Large intestine (tissue), 3 donors: ENCODE data around the gene ASF1B. TPM values are rescaled to one million over a fixed set of nuclear protein-coding genes. Genes with fewer than 3 reads are reported as not detected.
A peak's percentile ranks its signal among the peaks of the same experiment; 100 is the strongest.

Experiments
- DNase-seq, 2 donors: peaks; one replicate each; pipeline versions ENCODE4 v3.0.0 to v3.0.0-alpha.2; 2013
- H3K27ac ChIP-seq: one replicate; pipeline ENCODE4 v1.5.1; 2013; ENCODE audit warnings: low read length
- H3K27me3 ChIP-seq: 2 replicates; pipeline ENCODE4 v1.6.1; 2013; ENCODE audit warnings: low read length; ENCODE audit not compliant: control insufficient read depth, insufficient read depth
- H3K36me3 ChIP-seq: 2 replicates; pipeline ENCODE4 v1.6.1; 2013; ENCODE audit warnings: low read length; ENCODE audit not compliant: control insufficient read depth, insufficient read depth
- H3K4me1 ChIP-seq: one replicate; pipeline ENCODE4 v1.6.1; 2013; ENCODE audit warnings: low read length; ENCODE audit not compliant: control insufficient read depth, insufficient read depth
- H3K4me3 ChIP-seq: one replicate; pipeline ENCODE4 v1.5.1; 2013; ENCODE audit warnings: low read length
- H3K9me3 ChIP-seq: one replicate; pipeline ENCODE4 v1.6.1; 2013; ENCODE audit warnings: mild to moderate bottlenecking, low read depth, low read length, moderate library complexity; ENCODE audit not compliant: control insufficient read depth
- WGBS: methylation state at CpG from one replicate; pipeline ENCODE4 v1.1.5; 2013; ENCODE audit warnings: low lambda C conversion rate; ENCODE audit not compliant: insufficient coverage; 5-methylcytosine and 5-hydroxymethylcytosine counted together
- polyA plus RNA-seq: library from polyadenylated mRNA; unstranded; fragments of 120-200 nt; gene quantifications from one replicate; pipeline ENCODE4 v1.2.1, GENCODE V29; 2013

ASF1B gene
- polyA plus RNA-seq, 1 donor, result 13.1 TPM

DNA sequence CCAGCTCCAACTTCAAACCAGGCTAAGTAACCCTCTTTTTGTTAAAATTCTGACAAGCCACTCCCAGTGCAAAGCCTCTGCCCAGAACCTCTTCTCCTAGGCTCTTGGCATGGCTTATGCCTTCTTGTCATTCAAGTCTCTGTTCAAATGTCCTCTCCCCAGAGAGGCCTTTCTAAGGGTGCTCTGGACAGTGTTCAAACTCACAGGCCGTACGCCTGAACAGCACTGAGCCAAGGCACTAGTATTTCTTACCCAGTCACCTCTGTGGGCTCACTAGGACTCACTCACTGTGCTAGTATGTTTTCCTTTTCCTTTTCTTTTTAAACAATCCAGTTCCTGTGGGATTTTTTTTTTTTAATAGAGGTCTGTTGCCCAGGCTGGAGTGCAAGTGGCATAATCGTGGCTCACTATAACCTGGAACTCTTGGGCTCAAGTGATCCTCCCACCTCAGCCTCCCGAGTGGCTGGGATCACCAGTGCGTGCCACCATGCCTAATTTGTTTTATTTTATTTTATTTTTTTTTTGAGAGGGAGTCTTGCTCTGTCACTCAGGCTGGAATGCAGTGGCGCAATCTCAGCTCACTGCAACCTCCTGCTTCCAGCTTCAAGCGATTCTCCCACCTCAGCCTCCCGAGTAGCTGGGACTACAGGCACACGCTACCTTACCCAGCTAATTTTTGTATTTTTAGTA lies 2.3 kb upstream of the ASF1B start:
- no peak overlapping the region for H3K27ac ChIP-seq
- 100% methylated on average over 1 of the region's 9 CpGs for WGBS
- H3K4me3 ChIP-seq, result no peak overlapping the region

GRCh38 chr19:14135985-14136508 lies 342 bp downstream of the ASF1B start:
- WGBS, result no CpG with 5 or more reads among the region's 38 CpGs
- H3K27ac ChIP-seq, result no peak overlapping the region
- peak overlapping the region; percentile 69 for H3K4me3 ChIP-seq
- peaks cover 10% of the 10 kb centered on the region for H3K4me1 ChIP-seq
- DNase-seq, result no peak
- H3K9me3 ChIP-seq, result no peaks in the 10 kb centered on the region
- H3K27me3 ChIP-seq, result no peaks in the 10 kb centered on the region
- no peaks in the 10 kb centered on the region for H3K36me3 ChIP-seq

More for the DNA sequence above, 2.3 kb upstream of the ASF1B start:
- H3K4me1 ChIP-seq, result peaks cover 10% of the 10 kb centered on the region
- no peak for DNase-seq
- H3K27me3 ChIP-seq, result no peaks in the 10 kb centered on the region
- no peaks in the 10 kb centered on the region for H3K9me3 ChIP-seq
- no peaks in the 10 kb centered on the region for H3K36me3 ChIP-seq

DNA sequence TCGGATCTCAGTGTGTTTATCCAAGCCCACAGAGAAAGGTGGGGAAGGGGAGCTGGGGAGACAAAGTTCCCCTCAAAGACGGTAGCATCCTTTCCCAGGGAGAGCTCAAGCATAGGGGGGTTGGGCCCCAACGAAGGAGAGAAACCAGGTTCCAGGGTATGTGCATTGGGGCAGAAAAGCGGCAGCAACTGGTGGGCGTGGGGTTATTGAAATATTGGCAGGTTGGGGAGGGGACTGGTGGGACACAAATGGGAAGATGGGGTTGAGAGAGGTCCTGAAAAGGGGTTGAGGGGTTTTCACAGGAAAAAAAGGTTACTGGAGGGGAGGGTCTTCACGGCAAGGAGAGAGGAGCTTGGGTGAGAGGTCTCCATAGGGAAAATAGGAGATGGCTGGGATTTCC lies 1.0 kb downstream of the ASF1B start:
- no peaks in the 10 kb centered on the region for H3K36me3 ChIP-seq
- peaks cover 10% of the 10 kb centered on the region for H3K4me1 ChIP-seq
- DNase-seq, result no peak
- H3K9me3 ChIP-seq, result no peaks in the 10 kb centered on the region
- H3K27me3 ChIP-seq, result no peaks in the 10 kb centered on the region
- peak overlapping the region; percentile 69 for H3K4me3 ChIP-seq
- 40% methylated on average over 2 of the region's 6 CpGs for WGBS
- H3K27ac ChIP-seq, result no peak overlapping the region

- no peak overlapping the region for H3K4me3 ChIP-seq
- H3K27me3 ChIP-seq, result no peaks in the 10 kb centered on the region
- WGBS, result no CpG with 5 or more reads among the region's 4 CpGs
- H3K27ac ChIP-seq, result no peak overlapping the region
- H3K9me3 ChIP-seq, result no peaks in the 10 kb centered on the region
- H3K4me1 ChIP-seq, result no peaks in the 10 kb centered on the region
- peaks cover 2% of the 10 kb centered on the region for H3K36me3 ChIP-seq
- no peak for DNase-seq
These were observed 8.4 kb downstream of the ASF1B start for GRCh38 chr19:14127929-14128509.

DNA sequence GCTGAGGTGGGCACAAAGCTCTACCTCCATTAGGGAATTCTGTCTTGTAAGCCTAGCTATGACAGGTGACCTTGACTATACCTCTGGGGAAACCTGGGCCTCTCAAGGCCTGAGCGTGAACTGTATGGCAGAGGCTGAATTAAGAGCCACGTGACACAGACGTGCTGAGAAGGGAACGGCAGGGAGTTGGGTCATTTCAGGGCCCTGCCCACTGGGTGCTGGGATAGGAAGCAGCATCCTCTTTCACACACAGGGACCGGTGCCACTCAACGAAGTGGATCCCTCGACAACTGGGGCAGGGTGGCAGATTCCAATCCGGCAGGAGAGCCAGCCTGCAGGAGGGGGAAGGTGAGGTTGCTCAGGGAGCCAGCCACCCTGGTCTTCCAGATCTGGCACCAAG lies 9.2 kb downstream of the ASF1B start:
- H3K4me1 ChIP-seq, result no peaks in the 10 kb centered on the region
- peak; percentile 44 to 67 for DNase-seq
- H3K9me3 ChIP-seq, result no peaks in the 10 kb centered on the region
- no peak overlapping the region for H3K4me3 ChIP-seq
- H3K36me3 ChIP-seq, result peaks cover 2% of the 10 kb centered on the region
- H3K27me3 ChIP-seq, result no peaks in the 10 kb centered on the region
- H3K27ac ChIP-seq, result no peak overlapping the region
- WGBS, result 65% methylated on average over 2 of the region's 8 CpGs

- Histone ChIP-seq H3K27ac (no peak overlapping the region), H3K4me3 (no peak overlapping the region), H3K9me3 (no peaks in the 10 kb centered on the region), H3K27me3 (no peaks in the 10 kb centered on the region), H3K36me3 (peaks cover 2% of the 10 kb centered on the region), H3K4me1 (peaks cover 17% of the 10 kb centered on the region)
- no CpG with 5 or more reads among the region's 6 CpGs for WGBS
- DNase-seq, result no peak
These were observed 13.5 kb downstream of the ASF1B start for GRCh38 chr19:14122924-14123323.

DNA sequence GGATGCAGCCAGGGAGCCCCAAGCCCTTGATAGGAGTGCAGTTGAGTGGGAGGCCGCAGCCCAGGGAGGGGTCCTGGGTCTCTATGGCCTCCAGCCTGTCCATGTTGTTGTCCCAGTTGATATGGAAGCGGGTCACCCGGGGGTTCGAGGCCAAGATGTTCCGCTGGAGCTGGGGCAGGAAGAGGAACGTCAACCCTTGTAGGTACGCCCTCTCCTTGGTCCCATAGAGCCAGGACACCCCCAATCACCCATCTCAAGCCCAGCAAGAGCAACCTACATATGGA lies 15.9 kb downstream of the ASF1B start:
- no peak overlapping the region for H3K27ac ChIP-seq
- no peak for DNase-seq
- peaks cover 2% of the 10 kb centered on the region for H3K36me3 ChIP-seq
- H3K9me3 ChIP-seq, result no peaks in the 10 kb centered on the region
- no peak overlapping the region for H3K4me3 ChIP-seq
- H3K27me3 ChIP-seq, result no peaks in the 10 kb centered on the region
- H3K4me1 ChIP-seq, result peaks cover 17% of the 10 kb centered on the region
- 100% methylated on average over 2 of the region's 7 CpGs for WGBS

DNA sequence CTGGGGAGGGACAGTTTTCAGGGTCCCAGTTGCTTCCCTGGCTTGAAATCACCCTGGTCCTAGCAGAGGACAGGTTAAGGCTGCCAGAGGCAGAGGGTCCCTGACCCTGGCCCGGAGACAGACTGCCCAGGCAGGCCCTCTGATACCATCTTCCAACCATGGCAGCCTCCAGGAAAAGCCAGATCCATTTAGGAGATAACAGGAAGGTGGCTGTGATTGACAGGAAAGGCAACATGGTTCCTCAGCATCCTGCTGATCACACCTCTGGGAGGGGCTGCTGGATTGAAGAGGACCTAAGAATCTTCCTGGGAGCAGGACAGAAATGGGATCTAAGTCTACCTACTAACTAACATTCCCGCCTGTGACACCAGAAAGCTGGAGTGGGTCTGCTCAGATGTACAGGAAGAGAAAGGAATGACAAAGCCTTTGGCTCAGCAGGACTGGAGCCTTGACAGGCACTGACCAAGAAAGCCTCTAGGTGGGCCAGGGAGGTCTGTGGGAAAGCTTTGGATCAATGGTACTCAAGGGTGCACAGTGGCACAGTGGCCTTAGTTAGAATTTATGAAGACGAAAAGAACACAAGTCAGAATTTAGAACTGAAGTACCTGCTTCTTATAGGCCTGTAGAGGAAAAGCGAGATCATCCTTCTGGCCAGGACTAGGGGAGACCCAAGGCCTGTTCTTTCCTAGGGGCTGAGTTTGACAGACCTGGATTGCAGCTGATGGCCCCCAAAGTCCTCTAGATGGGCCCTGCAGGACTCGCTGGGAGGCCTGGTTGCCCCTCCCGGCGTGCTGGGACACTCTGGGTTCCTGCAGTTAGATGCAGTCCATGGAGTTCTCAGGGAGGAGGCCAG lies 16.5 kb downstream of the ASF1B start:
- H3K36me3 ChIP-seq, result peaks cover 2% of the 10 kb centered on the region
- DNase-seq, result no peak
- peak overlapping the region; percentile 98 for H3K27ac ChIP-seq
- no peak overlapping the region for H3K4me3 ChIP-seq
- H3K9me3 ChIP-seq, result no peaks in the 10 kb centered on the region
- WGBS, result no CpG with 5 or more reads among the region's 7 CpGs
- no peaks in the 10 kb centered on the region for H3K27me3 ChIP-seq
- peaks cover 17% of the 10 kb centered on the region for H3K4me1 ChIP-seq

GRCh38 chr19:14119146-14119545 lies 17.2 kb downstream of the ASF1B start:
- Histone ChIP-seq H3K36me3 (no peaks in the 10 kb centered on the region), H3K4me3 (peak overlapping the region; percentile 59), H3K9me3 (no peaks in the 10 kb centered on the region), H3K4me1 (peaks cover 17% of the 10 kb centered on the region), H3K27me3 (no peaks in the 10 kb centered on the region), H3K27ac (peak overlapping the region; percentile 98)
- DNase-seq, result no peak
- no CpG with 5 or more reads among the region's 3 CpGs for WGBS

DNA sequence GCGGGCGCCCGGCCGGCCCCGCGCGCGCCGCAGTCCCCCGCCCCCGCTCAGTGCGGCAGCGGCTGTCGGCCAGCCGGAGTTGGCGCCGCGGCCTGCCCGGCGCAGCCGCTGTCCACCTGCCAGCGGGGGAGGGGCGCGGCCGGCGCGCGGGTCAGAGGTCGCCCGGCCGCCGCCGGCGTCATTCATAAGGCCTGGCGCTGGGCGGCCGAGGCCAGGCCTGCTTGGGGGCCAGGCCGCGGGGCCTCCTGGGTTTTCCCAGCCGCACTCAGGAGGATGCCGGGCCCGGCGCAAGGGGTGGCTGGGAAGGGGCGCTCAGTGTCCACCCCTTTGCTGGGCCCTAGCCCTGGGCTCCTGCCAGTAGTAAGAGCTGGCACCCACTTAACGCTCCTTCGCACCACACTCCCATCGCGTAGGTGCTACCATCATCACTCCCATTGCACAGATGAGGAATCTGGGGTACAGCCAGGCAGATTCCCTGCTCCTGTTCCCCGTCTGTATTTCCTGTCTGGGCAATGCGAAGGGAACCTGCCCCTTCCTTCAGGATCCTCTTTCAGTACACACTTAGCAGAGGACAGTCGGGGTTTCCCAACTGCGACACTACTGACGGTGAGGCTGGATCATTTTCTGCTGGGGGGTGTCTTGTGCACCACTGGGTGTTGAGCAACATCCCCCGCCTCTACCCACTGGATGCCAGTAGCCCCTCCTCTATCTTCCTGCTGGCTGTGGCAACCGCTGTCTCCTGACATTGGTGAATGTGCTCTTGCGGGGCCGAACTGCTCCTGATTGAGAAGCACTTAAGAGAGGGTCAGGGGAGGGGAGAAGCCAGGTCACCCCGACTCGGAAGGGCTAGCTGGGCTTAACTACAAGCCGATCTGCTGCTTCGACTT lies 18.0 kb downstream of the ASF1B start:
- Histone ChIP-seq H3K36me3 (no peaks in the 10 kb centered on the region), H3K9me3 (no peaks in the 10 kb centered on the region), H3K4me3 (peak overlapping the region; percentile 59), H3K27ac (peak overlapping the region; percentile 98), H3K4me1 (peaks cover 18% of the 10 kb centered on the region), H3K27me3 (no peaks in the 10 kb centered on the region)
- WGBS, result no CpG with 5 or more reads among the region's 61 CpGs
- peak; percentile 69 to 78 for DNase-seq
